Fibroblast of lung (primary cell): Measurements from ENCODE around the gene TRIM36. TPM values are rescaled to one million over a fixed set of nuclear protein-coding genes. Genes with fewer than 3 reads are reported as not detected.

Experiments
- DNase-seq, 2 donors: peaks; one replicate each; pipeline versions ENCODE4 v3.0.0 to v3.0.0-alpha.2; 2010; ENCODE audit warnings: low read depth in 2 of 2
- H2AFZ ChIP-seq: 2 replicates; pipeline ENCODE4 v1.5.1; 2012; ENCODE audit warnings: low read length, control low read depth, inconsistent platforms
- H3K27ac ChIP-seq: 2 replicates; pipeline ENCODE4 v1.5.1; 2011; ENCODE audit warnings: low read length, control low read depth; ENCODE audit not compliant: insufficient read depth
- H3K27me3 ChIP-seq: 2 replicates; pipeline ENCODE4 v1.5.1; 2011; ENCODE audit warnings: mild to moderate bottlenecking, low read length; ENCODE audit not compliant: control insufficient read depth, insufficient read depth
- H3K36me3 ChIP-seq: 2 replicates; pipeline ENCODE4 v1.5.1; 2011; ENCODE audit warnings: low read length; ENCODE audit not compliant: control insufficient read depth, insufficient read depth
- H3K4me1 ChIP-seq: 2 replicates; pipeline ENCODE4 v1.5.1; 2011; ENCODE audit warnings: low read length; ENCODE audit not compliant: control insufficient read depth, insufficient read depth; ENCODE audit errors: extremely low read depth
- H3K4me2 ChIP-seq: 2 replicates; pipeline ENCODE4 v1.5.1; 2011; ENCODE audit warnings: low read length, control low read depth; ENCODE audit not compliant: insufficient read depth; ENCODE audit errors: extremely low read depth
- H3K4me3 ChIP-seq, 4 experiments: fragments of 200-600 bp in 1 of 4; sonication (generic) in 1 of 4; replicated peaks in 1 of 4; 2 replicates each; pipeline ENCODE4 v1.5.1; 2011 to 2016; ENCODE audit warnings: low read length in 4 of 4, low read depth in 3 of 4, mild to moderate bottlenecking in 3 of 4, control low read depth in 2 of 4, inconsistent platforms in 1 of 4, mixed read lengths in 1 of 4; ENCODE audit not compliant: insufficient read depth in 1 of 4; ENCODE audit errors: control extremely low read depth in 1 of 4
- H3K79me2 ChIP-seq: 2 replicates; pipeline ENCODE4 v1.5.1; 2012; ENCODE audit warnings: mild to moderate bottlenecking, low read length, inconsistent platforms; ENCODE audit not compliant: control insufficient read depth, insufficient read depth
- H3K9ac ChIP-seq: 2 replicates; pipeline ENCODE4 v1.5.1; 2011; ENCODE audit warnings: mild to moderate bottlenecking, low read length, control low read depth; ENCODE audit not compliant: insufficient read depth
- H3K9me3 ChIP-seq: 2 replicates; pipeline ENCODE4 v1.5.1; 2012; ENCODE audit warnings: low read depth, low read length; ENCODE audit not compliant: control insufficient read depth, insufficient read depth
- H4K20me1 ChIP-seq: 2 replicates; pipeline ENCODE4 v1.5.1; 2011; ENCODE audit warnings: low read length; ENCODE audit not compliant: control insufficient read depth, insufficient read depth; ENCODE audit errors: extremely low read depth
- EZH2 ChIP-seq: IDR thresholded peaks from 2 replicates; pipeline ENCODE4 v1.5.1; 2012; ENCODE audit warnings: low read length, control low read depth, mild to moderate bottlenecking; ENCODE audit errors: missing control alignments
- polyA minus RNA-seq: library from RNA; depleted of rRNA, polyadenylated mRNA; stranded (reverse); fragments of >200 nt; gene quantifications from 2 replicates; pipeline ENCODE4 v1.2.3, GENCODE V29; 2011; ENCODE audit warnings: low replicate concordance
- polyA plus RNA-seq, 2 donors: library from polyadenylated mRNA; depleted of rRNA in 1 of 2; stranded (reverse) in 1 of 2; unstranded in 1 of 2; fragments of >200 nt; gene quantifications; 2 replicates each; pipeline ENCODE4 v1.2.1, GENCODE V29; 2011 to 2012; ENCODE audit warnings: missing spikeins in 1 of 2
- total RNA-seq: library from RNA; depleted of rRNA; stranded (reverse); fragments of >200 nt; gene quantifications from 2 replicates; pipeline ENCODE4 v1.2.1, GENCODE V29; 2014
- TF ChIP-seq, protein P1 (sequence below), 2 donors: IDR thresholded peaks in 1 of 2; conservative IDR thresholded peaks in 1 of 2; 1 replicate in 1 of 2; 2 replicates in 1 of 2; pipeline ENCODE4 v1.5.1; 2011 to 2012; ENCODE audit warnings: low read length in 2 of 2, control low read depth in 1 of 2, inconsistent platforms in 1 of 2, low read depth in 1 of 2, mild to moderate bottlenecking in 1 of 2

The TRIM36 gene, protein sequence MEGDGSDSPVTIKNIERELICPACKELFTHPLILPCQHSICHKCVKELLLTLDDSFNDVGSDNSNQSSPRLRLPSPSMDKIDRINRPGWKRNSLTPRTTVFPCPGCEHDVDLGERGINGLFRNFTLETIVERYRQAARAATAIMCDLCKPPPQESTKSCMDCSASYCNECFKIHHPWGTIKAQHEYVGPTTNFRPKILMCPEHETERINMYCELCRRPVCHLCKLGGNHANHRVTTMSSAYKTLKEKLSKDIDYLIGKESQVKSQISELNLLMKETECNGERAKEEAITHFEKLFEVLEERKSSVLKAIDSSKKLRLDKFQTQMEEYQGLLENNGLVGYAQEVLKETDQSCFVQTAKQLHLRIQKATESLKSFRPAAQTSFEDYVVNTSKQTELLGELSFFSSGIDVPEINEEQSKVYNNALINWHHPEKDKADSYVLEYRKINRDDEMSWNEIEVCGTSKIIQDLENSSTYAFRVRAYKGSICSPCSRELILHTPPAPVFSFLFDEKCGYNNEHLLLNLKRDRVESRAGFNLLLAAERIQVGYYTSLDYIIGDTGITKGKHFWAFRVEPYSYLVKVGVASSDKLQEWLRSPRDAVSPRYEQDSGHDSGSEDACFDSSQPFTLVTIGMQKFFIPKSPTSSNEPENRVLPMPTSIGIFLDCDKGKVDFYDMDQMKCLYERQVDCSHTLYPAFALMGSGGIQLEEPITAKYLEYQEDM
- total RNA-seq (under 0.01 and 0.33 TPM in 2 replicates), polyA plus RNA-seq (0.12 and 0.68 TPM in 2 replicates), polyA minus RNA-seq (not detected in 2 replicates)
- polyA plus RNA-seq (2012): 0.09 and 0.17 TPM in 2 replicates

DNA sequence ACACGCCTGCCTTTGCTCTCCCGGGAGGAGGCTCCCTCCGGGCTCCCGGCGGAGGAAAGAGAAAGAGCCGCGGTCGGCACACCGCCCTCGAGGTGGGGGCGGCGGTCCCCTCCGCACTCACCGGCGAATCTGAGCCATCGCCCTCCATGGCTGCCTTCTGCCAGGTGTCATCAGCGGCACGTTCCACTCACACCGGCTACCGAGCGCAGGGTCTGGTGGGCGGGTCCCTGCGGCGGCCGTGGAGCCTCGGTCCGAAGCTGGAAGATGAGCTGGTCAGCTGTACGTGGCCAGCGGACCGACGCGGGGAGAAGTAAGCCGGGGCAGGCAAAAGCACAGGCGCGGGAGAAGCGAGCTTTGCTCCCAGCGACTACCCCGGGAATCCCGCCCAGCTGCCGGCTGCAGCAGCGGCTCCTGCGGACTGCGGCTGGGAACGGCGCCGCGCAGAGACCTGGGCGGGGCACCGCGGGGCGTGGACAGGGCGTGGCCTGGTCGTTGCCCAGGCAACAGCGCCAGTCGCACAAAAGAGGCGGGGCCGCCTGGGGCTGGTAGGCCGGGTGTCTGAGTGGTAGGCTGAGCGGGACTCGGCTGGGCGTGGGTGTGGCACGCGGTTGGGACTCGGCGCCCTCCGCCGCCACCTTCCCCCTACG is at the start of gene TRIM36:
TSS of gene TRIM36 (minus strand) at position 422 of the 647 bp plus-strand sequence. CDS start at position 148, 274 bp downstream.
- DNase-seq: peak; percentile 87 to 89
- H3K27me3 ChIP-seq: peaks cover 18% of the 10 kb centered on the region
- H2AFZ ChIP-seq: peak within 1 kb of the TSS; percentile 65
- no peaks in the 10 kb centered on the region for H3K36me3 ChIP-seq
- no peaks in the 10 kb centered on the region for H3K9me3 ChIP-seq
- no peaks in the 10 kb centered on the region for H4K20me1 ChIP-seq
- no peaks in the 10 kb centered on the region for H3K4me1 ChIP-seq
- peak within 1 kb of the TSS; percentile 58 for H3K9ac ChIP-seq
- no peaks in the 10 kb centered on the region for H3K79me2 ChIP-seq
- H3K4me3 ChIP-seq: peak within 1 kb of the TSS; percentile 55 to 84 (median 66)
- H3K27ac ChIP-seq: no peak within 1 kb of the TSS
- no peak for TF ChIP-seq EZH2
- TF ChIP-seq, protein P1, sequence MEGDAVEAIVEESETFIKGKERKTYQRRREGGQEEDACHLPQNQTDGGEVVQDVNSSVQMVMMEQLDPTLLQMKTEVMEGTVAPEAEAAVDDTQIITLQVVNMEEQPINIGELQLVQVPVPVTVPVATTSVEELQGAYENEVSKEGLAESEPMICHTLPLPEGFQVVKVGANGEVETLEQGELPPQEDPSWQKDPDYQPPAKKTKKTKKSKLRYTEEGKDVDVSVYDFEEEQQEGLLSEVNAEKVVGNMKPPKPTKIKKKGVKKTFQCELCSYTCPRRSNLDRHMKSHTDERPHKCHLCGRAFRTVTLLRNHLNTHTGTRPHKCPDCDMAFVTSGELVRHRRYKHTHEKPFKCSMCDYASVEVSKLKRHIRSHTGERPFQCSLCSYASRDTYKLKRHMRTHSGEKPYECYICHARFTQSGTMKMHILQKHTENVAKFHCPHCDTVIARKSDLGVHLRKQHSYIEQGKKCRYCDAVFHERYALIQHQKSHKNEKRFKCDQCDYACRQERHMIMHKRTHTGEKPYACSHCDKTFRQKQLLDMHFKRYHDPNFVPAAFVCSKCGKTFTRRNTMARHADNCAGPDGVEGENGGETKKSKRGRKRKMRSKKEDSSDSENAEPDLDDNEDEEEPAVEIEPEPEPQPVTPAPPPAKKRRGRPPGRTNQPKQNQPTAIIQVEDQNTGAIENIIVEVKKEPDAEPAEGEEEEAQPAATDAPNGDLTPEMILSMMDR (conservative IDR thresholded peaks at IDR 0.05 in 1 of 2, IDR thresholded peaks at IDR 0.05 in 1 of 2; ENCODE audit: low read depth in 1 of 2, low read length in 2 of 2): peak in 1 of 2 donors; percentile 13
- peak within 1 kb of the TSS; percentile 89 for H3K4me2 ChIP-seq

DNA sequence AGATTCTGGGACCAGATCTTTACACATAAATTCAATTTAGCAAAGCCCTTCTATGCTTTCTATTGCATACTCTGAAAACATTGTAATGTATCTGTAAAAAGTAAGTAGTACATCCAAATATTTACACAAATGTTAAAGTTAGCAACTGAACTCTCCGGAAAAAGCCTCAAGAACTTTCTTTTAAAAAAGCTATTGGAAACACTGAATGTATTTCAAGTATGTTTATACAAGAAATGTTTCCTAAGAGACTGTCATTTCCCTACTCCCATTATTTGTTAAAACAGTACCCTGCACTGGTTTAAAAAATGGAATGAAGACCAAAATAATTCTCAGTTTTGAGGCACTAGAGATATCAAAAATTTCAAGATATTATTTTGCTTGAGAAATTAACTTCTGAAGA is 44.8 kb upstream of the TRIM36 start:
- Histone ChIP-seq H3K36me3 (no peaks in the 10 kb centered on the region), H3K27me3 (no peaks in the 10 kb centered on the region), H2AFZ (no peak overlapping the region), H4K20me1 (no peaks in the 10 kb centered on the region), H3K9me3 (no peaks in the 10 kb centered on the region), H3K4me3 (no peak overlapping the region), H3K4me1 (no peaks in the 10 kb centered on the region), H3K79me2 (no peaks in the 10 kb centered on the region), H3K4me2 (no peak overlapping the region), H3K27ac (no peak overlapping the region), H3K9ac (no peak overlapping the region)
- TF ChIP-seq, protein P1 (conservative IDR thresholded peaks at IDR 0.05 in 1 of 2, IDR thresholded peaks at IDR 0.05 in 1 of 2; ENCODE audit: low read depth in 1 of 2, low read length in 2 of 2): no peak
- no peak for TF ChIP-seq EZH2
- peak in 1 of 2 donors; percentile 45 for DNase-seq

DNA sequence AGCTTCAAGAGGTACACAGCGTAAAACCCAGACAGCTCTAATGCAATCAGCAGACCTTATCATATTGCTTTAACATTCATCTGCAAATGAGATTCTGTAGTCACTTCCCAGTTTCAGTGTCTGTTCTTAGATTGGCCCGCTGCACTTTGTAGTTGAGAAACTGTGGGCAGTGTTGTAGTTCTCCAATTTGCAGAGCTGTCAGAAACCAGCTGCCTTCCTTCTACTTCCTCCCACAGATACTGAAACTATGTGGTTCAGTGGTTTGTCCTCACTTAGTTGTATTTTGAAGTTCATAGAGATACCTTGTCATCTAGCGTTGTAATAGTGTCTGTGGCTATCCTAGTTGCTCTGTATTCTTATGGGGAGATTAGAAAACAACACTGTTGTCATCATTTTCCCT is 39.6 kb upstream of the TRIM36 start:
- no peaks in the 10 kb centered on the region for H4K20me1 ChIP-seq
- no peak overlapping the region for H3K4me3 ChIP-seq
- DNase-seq: peak; percentile 49 to 50
- no peaks in the 10 kb centered on the region for H3K79me2 ChIP-seq
- no peak overlapping the region for H3K9ac ChIP-seq
- no peak overlapping the region for H2AFZ ChIP-seq
- no peaks in the 10 kb centered on the region for H3K27me3 ChIP-seq
- no peaks in the 10 kb centered on the region for H3K4me1 ChIP-seq
- no peaks in the 10 kb centered on the region for H3K36me3 ChIP-seq
- H3K4me2 ChIP-seq: no peak overlapping the region
- no peak for TF ChIP-seq EZH2
- TF ChIP-seq, protein P1 (conservative IDR thresholded peaks at IDR 0.05 in 1 of 2, IDR thresholded peaks at IDR 0.05 in 1 of 2; ENCODE audit: low read depth in 1 of 2, low read length in 2 of 2): no peak
- no peaks in the 10 kb centered on the region for H3K9me3 ChIP-seq
- H3K27ac ChIP-seq: no peak overlapping the region
